ENCODE results near the gene PRKAG1. TPM values are rescaled to one million over a fixed set of nuclear protein-coding genes. Genes with fewer than 3 reads are reported as not detected.

PRKAG1 gene
- total and polyA plus RNA-seq, 11 donors, result 72.0 to 107 (median 97.9) TPM

GRCh38 chr12:48980953-48981756 lies 37.4 kb downstream of the PRKAG1 start:
- TF ChIP-seq CTCF (IDR thresholded peaks at IDR 0.05) (peak in 4 of 12 donors; percentile 1 to 29 (median 16)), POLR2A (IDR thresholded peaks at IDR 0.05) (no peak)
- Histone ChIP-seq H3K27me3 (peaks cover 42 to 94% (median 64%) of the 10 kb centered on the region in 9 donors), H3K27ac (no peak overlapping the region), H3K4me3 (peak overlapping the region in 11 of 12 donors; percentile 14 to 54 (median 40)), H3K36me3 (no peaks in the 10 kb centered on the region), H3K9me3 (no peaks in the 10 kb centered on the region), H3K4me1 (peaks cover 7 to 53% (median 41%) of the 10 kb centered on the region in 12 donors)
- intact Hi-C loops (cut with DNase I), result loop anchor here in 2 of 10 donors (10.0 kb wide), 1 partner anchor 126 kb away; the partner anchor contains the start of gene DDX23 (in 2 of the 2)
- peak in 2 of 5 donors; percentile 35 to 55 for DNase-seq
- WGBS, 4 donors, result 2 to 4% (median 3%) methylated on average over 37 to 91 of the region's 91 CpGs
- peak in 2 of 4 donors; percentile 17 to 26 for ATAC-seq

- no peaks in the 10 kb centered on the region for H3K36me3 ChIP-seq
- TF ChIP-seq POLR2A (IDR thresholded peaks at IDR 0.05) (no peak), CTCF (IDR thresholded peaks at IDR 0.05) (peak in 2 of 12 donors; percentile 8)
- peaks cover 7 to 46% (median 37%) of the 10 kb centered on the region in 12 donors for H3K4me1 ChIP-seq
- 3% methylated on average over 28 to 46 of the region's 46 CpGs for WGBS, 4 donors
- peaks cover 42 to 95% (median 71%) of the 10 kb centered on the region in 9 donors for H3K27me3 ChIP-seq
- intact Hi-C loops (cut with DNase I), result loop anchor here in 2 of 10 donors (10.0 kb wide), 1 partner anchor 126 kb away; the partner anchor contains the start of gene DDX23 (in 2 of the 2)
- peak overlapping the region in 1 of 12 donors; percentile 37 for H3K27ac ChIP-seq
- H3K4me3 ChIP-seq, result peak overlapping the region in 11 of 12 donors; percentile 14 to 54 (median 40)
- ATAC-seq (peak in 2 of 4 donors; percentile 3 to 10), DNase-seq (no peak)
- no peaks in the 10 kb centered on the region for H3K9me3 ChIP-seq
Measured at GRCh38 chr12:48980389-48980952, 38.1 kb downstream of the PRKAG1 start.

GRCh38 chr12:48979602-48980388 lies 38.8 kb downstream of the PRKAG1 start:
- peaks cover 7 to 46% (median 37%) of the 10 kb centered on the region in 12 donors for H3K4me1 ChIP-seq
- DNase-seq (peak in 2 of 5 donors; percentile 36 to 72), ATAC-seq (peak in 3 of 4 donors; percentile 11 to 30 (median 24))
- intact Hi-C loops (cut with DNase I), result loop anchor here in 2 of 10 donors (10.0 kb wide), 1 partner anchor 125 kb away; the partner anchor contains the start of gene DDX23 (in 2 of the 2)
- TF ChIP-seq POLR2A (IDR thresholded peaks at IDR 0.05) (no peak), CTCF (IDR thresholded peaks at IDR 0.05) (no peak)
- no peaks in the 10 kb centered on the region for H3K36me3 ChIP-seq
- peaks cover 42 to 96% (median 75%) of the 10 kb centered on the region in 9 donors for H3K27me3 ChIP-seq
- H3K4me3 ChIP-seq, result peak overlapping the region; percentile 22 to 54 (median 39)
- WGBS, 4 donors, result 1 to 3% (median 2%) methylated on average over 43 to 55 of the region's 55 CpGs
- H3K27ac ChIP-seq, result peak overlapping the region in 1 of 12 donors; percentile 37
- H3K9me3 ChIP-seq, result no peaks in the 10 kb centered on the region

Data from heart left ventricle (tissue), 16 donors.